ENCODE data around the gene RNF220.

DNA sequence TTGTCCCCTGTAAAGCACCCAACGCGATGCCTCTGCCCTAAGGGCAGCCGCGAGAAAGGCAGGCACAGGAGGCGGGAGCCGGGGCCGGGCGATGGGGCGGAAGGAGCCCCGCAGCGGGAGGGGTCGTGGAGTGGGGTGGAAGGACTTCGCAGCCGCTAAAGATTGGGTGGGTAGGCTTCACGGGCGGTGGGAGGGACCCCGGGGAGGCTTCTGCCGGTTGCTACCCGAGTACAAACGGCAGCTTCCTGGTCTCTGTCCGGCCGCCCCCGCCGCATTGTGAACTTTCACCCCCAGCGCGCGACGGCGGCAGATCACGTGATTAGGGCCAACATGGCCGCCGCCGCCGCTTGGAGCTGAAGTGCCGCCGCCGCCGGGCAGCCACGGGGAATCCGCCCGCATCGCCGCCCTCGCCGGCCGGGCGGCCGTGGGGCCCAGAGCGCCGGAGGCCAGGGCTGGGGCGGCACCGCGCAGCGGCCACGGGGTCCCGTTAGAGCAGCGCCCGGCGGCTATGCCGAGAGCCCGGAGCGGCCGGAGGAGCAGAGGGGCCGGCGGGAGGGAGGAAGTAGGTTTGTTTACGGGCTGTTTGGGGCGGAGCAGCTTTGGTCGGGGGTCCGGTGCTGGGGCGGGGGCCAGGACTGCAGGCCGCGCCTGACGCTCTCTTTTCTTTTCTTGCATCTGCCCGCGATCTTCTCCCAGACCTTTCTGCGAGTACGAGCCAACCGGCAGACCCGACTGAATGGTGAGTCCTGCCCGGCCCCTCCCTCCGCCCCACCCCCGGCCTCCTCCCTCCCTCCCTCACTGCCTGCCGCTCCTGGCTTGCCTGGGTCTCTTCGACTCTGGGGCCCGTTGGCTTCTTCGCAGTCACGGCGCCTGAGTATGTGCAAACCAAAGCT, 226.8 kb downstream of the RNF220 start:
- no peak for TF ChIP-seq GATA2 (IDR thresholded peaks at IDR 0.05; ENCODE audit: low read depth, low read length)
- no peak for TF ChIP-seq GATA3 (IDR thresholded peaks at IDR 0.05; ENCODE audit: low read depth, low read length)

All from SH-SY5Y (cell line).